ENCODE results near the gene RGS12. TPM values are rescaled to one million over a fixed set of nuclear protein-coding genes. Genes with fewer than 3 reads are reported as not detected.
A peak's percentile ranks its signal among the peaks of the same experiment; 100 is the strongest.

Gene RGS12
- total RNA-seq, 1 donor from 2014 or later = 64.8 TPM

GRCh38 chr4:3342182-3342854, 49.5 kb downstream of the RGS12 start:
- Histone ChIP-seq H3K9me3 (no peaks in the 10 kb centered on the region), H3K4me3 (no peak overlapping the region), H3K4me1 (peaks cover 29% of the 10 kb centered on the region), H3K27me3 (no peaks in the 10 kb centered on the region), H3K36me3 (no peaks in the 10 kb centered on the region), H3K27ac (no peak overlapping the region)
- TF ChIP-seq POLR2AphosphoS5 (IDR thresholded peaks at IDR 0.05; ENCODE audit: insufficient read depth in 1 of 2, low read depth in 1 of 2) (no peak), POLR2A (IDR thresholded peaks at IDR 0.05) (no peak), CTCF (IDR thresholded peaks at IDR 0.05) (no peak)
- peak in 1 of 2 donors; percentile 42 for DNase-seq (ENCODE audit: extremely low spot score in 2 of 2)
- intact Hi-C loops (cut with DNase I) = no loop called here

Other genes starting within 250 kb of the RGS12 start
- gene HTT-AS, start 218.5 kb upstream of the RGS12 start, total RNA-seq = not detected
- 49.8 TPM for gene HTT, start 218.3 kb upstream of the RGS12 start, total RNA-seq
- 0.49 TPM for gene MSANTD1, start 43.9 kb upstream of the RGS12 start, total RNA-seq
- gene HGFAC, start 148.9 kb downstream of the RGS12 start, total RNA-seq = not detected
- gene DOK7, start 170.3 kb downstream of the RGS12 start, total RNA-seq = 4.7 TPM
- gene LRPAP1, start 239.4 kb downstream of the RGS12 start, total RNA-seq = 98.7 TPM

All from vagina (tissue), 2 donors.